GM19239 (cell line): Measurements from ENCODE around the gene MCRIP2.
A peak's percentile ranks its signal among the peaks of the same experiment; 100 is the strongest.

Experiments
- DNase-seq: peaks from one replicate; pipeline ENCODE4 v3.0.0; 2011; ENCODE audit warnings: low spot score; ENCODE audit not compliant: insufficient read length
- FAIRE-seq: peaks from 2 replicates; lab custom pipeline; 2011; peaks lifted over from hg19 to GRCh38; lab: Jason Lieb, UNC

The MCRIP2 gene

GRCh38 chr16:667113-667779, 25.6 kb downstream of the MCRIP2 start:
- FAIRE-seq (no peak), DNase-seq (no peak)

GRCh38 chr16:667780-668518, 26.3 kb downstream of the MCRIP2 start, which contains the start of gene RHOT2:
TSS of gene RHOT2 (plus strand) at chr16:668132. CDS start at chr16:668200, 68 bp downstream.
- DNase-seq (peak; percentile 99), FAIRE-seq (peak; percentile 86)

GRCh38 chr16:668519-669171, 27.0 kb downstream of the MCRIP2 start:
- DNase-seq = no peak
- no peak for FAIRE-seq

GRCh38 chr16:669666-670065, 28.0 kb downstream of the MCRIP2 start:
- FAIRE-seq (no peak), DNase-seq (no peak)

- FAIRE-seq (no peak), DNase-seq (no peak)
Measured at GRCh38 chr16:670485-671352, 29.1 kb downstream of the MCRIP2 start.

- FAIRE-seq = no peak
- no peak for DNase-seq
Measured at GRCh38 chr16:671353-672131, 29.9 kb downstream of the MCRIP2 start.

GRCh38 chr16:672371-672770, 30.7 kb downstream of the MCRIP2 start:
- FAIRE-seq (no peak), DNase-seq (no peak)

- no peak for FAIRE-seq
- DNase-seq = no peak
Measured at GRCh38 chr16:672851-673250, 31.2 kb downstream of the MCRIP2 start.

GRCh38 chr16:673399-673991, 31.9 kb downstream of the MCRIP2 start:
- FAIRE-seq (no peak), DNase-seq (no peak)

- DNase-seq (no peak), FAIRE-seq (no peak)
Measured at GRCh38 chr16:674214-674881, 32.7 kb downstream of the MCRIP2 start.

GRCh38 chr16:674968-675883, 33.6 kb downstream of the MCRIP2 start, which contains the start of gene RHBDL1:
TSS of gene RHBDL1 (plus strand) at chr16:675671. CDS start at chr16:675791, 120 bp downstream.
- no peak for FAIRE-seq
- no peak for DNase-seq

- FAIRE-seq = no peak
Measured at GRCh38 chr16:675884-676564, 34.4 kb downstream of the MCRIP2 start.

GRCh38 chr16:676565-676902, 34.9 kb downstream of the MCRIP2 start:
- DNase-seq (no peak), FAIRE-seq (no peak)

More at GRCh38 chr16:675884-676564, 34.4 kb downstream of the MCRIP2 start:
- no peak for DNase-seq

GRCh38 chr16:676913-677312, 35.3 kb downstream of the MCRIP2 start:
- FAIRE-seq = no peak
- no peak for DNase-seq

GRCh38 chr16:677316-678190, 35.9 kb downstream of the MCRIP2 start:
- DNase-seq (no peak), FAIRE-seq (no peak)

GRCh38 chr16:678209-678857, 36.7 kb downstream of the MCRIP2 start:
- no peak for FAIRE-seq
- no peak for DNase-seq
